Thyroid gland (tissue), 4 donors: Measurements from ENCODE around the gene CREB3. TPM values are rescaled to one million over a fixed set of nuclear protein-coding genes. Genes with fewer than 3 reads are reported as not detected.

Experiments
- DNase-seq, 2 donors: peaks; one replicate each; pipeline ENCODE4 v3.0.0-alpha.2; 2019
- H3K27ac ChIP-seq, 3 donors: fragments of 200-600 bp; sonication (generic); 1 replicate in 2 of 3; 2 replicates in 1 of 3; pipeline ENCODE4 v1.5.1; 2016 to 2019; ENCODE audit warnings: mild to moderate bottlenecking in 1 of 3, moderate library complexity in 1 of 3
- H3K27me3 ChIP-seq: fragments of 200-600 bp; sonication (generic); one replicate; pipeline ENCODE4 v1.5.1; 2019
- H3K36me3 ChIP-seq, 2 donors: fragments of 200-600 bp; sonication (generic); one replicate each; pipeline ENCODE4 v1.5.1; 2016 to 2019
- H3K4me1 ChIP-seq, 2 donors: fragments of 200-600 bp; sonication (generic); one replicate each; pipeline ENCODE4 v1.5.1; 2017 to 2019
- H3K4me3 ChIP-seq, 3 donors: fragments of 200-600 bp; sonication (generic); replicated peaks in 1 of 3; 1 replicate in 2 of 3; 2 replicates in 1 of 3; pipeline ENCODE4 v1.5.1; 2016; ENCODE audit warnings: mild to moderate bottlenecking in 1 of 3
- H3K9me3 ChIP-seq: fragments of 200-600 bp; sonication (generic); one replicate; pipeline ENCODE4 v1.5.1; 2017
- POLR2A ChIP-seq, 2 donors: fragments of 450-650 bp; IDR thresholded peaks; one replicate each; pipeline ENCODE4 v1.6.1; 2017; ENCODE audit warnings: antibody characterized with exemption in 2 of 2, mild to moderate bottlenecking in 2 of 2, moderate library complexity in 1 of 2
- WGBS, 2 donors: methylation state at CpG; one replicate each; pipeline ENCODE4 v1.1.5; 2017; 5-methylcytosine and 5-hydroxymethylcytosine counted together
- intact Hi-C: fragments of 100-400 bp; cut with DNase I; formaldehyde crosslinking; loops from one replicate; pipeline ENCODE4 v1.15.1; 2023
- total RNA-seq, 4 donors: library from RNA; depleted of rRNA; stranded (reverse); fragments of >200 nt; gene quantifications; one replicate each; pipeline ENCODE4 v1.2.3, GENCODE V29; 2016
- TF ChIP-seq, protein P1 (sequence below), 6 experiments: fragments of 200-600 bp in 3 of 6; fragments of 450-650 bp in 3 of 6; sonication (generic) in 3 of 6; IDR thresholded peaks; one replicate each; pipeline ENCODE4 v1.5.1; 2016 to 2019; ENCODE audit warnings: antibody characterized with exemption in 6 of 6, mild to moderate bottlenecking in 2 of 6, inconsistent platforms in 1 of 6, moderate library complexity in 1 of 6

The CREB3 gene
- total RNA-seq, 4 donors from 2014 or later = 44.9 to 73.0 (median 51.3) TPM

DNA sequence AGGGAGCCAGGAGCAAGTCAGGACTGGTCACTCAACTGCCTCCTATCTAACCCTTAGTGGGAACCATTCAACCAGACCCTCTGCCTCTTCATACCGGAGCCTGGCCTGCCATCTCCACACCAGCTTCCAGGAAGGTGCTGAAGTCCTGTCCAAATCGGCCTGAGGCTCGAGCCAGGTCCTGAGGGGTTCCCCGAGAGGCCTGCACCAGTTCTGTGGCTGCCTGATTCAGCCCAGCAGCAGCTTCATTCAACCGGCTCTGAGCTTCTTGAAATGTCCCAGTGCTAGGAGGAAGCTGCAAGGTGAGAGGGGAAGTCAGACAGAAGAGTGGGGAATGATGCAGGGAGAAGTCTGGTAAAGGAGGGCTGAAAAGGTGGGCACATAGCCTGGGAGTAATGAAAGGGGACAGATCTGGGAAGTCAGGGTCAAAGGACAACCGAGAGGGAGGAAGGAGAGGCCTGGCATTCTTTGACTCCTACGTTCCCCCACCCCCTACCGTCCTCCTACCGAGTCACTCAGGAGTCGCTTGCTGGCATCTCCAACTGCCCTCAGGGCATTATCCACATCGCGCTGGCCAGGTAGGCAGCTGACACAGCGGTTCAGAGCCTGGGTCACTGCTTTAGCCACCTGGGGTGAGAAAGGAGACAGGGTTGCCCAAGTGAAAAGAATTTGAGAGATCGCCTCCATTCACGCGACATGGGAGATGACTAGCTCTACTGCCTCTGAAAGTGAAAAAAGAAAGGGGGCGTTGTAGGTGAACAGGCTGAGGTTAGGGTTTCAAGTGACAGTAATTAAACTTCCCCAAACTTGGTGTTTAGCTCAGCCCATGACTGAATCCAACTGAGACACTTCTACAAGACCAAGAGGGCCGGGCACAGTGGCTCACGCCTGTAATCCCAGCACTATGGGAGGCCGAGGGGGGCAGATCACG, 20.7 kb upstream of the CREB3 start:
- intact Hi-C loops = no loop called here
- H3K27ac ChIP-seq = no peak overlapping the region
- WGBS, 2 donors = 92 to 95% methylated on average over 21 of the region's 21 CpGs
- H3K27me3 ChIP-seq = no peaks in the 10 kb centered on the region
- no peaks in the 10 kb centered on the region for H3K4me1 ChIP-seq
- H3K36me3 ChIP-seq = peaks cover 89 to 92% of the 10 kb centered on the region in 2 donors
- H3K9me3 ChIP-seq = no peaks in the 10 kb centered on the region
- DNase-seq = no peak
- no peak overlapping the region for H3K4me3 ChIP-seq
- no peak for TF ChIP-seq POLR2A (IDR thresholded peaks at IDR 0.05)
- TF ChIP-seq, protein P1, sequence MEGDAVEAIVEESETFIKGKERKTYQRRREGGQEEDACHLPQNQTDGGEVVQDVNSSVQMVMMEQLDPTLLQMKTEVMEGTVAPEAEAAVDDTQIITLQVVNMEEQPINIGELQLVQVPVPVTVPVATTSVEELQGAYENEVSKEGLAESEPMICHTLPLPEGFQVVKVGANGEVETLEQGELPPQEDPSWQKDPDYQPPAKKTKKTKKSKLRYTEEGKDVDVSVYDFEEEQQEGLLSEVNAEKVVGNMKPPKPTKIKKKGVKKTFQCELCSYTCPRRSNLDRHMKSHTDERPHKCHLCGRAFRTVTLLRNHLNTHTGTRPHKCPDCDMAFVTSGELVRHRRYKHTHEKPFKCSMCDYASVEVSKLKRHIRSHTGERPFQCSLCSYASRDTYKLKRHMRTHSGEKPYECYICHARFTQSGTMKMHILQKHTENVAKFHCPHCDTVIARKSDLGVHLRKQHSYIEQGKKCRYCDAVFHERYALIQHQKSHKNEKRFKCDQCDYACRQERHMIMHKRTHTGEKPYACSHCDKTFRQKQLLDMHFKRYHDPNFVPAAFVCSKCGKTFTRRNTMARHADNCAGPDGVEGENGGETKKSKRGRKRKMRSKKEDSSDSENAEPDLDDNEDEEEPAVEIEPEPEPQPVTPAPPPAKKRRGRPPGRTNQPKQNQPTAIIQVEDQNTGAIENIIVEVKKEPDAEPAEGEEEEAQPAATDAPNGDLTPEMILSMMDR (IDR thresholded peaks at IDR 0.05) = no peak

DNA sequence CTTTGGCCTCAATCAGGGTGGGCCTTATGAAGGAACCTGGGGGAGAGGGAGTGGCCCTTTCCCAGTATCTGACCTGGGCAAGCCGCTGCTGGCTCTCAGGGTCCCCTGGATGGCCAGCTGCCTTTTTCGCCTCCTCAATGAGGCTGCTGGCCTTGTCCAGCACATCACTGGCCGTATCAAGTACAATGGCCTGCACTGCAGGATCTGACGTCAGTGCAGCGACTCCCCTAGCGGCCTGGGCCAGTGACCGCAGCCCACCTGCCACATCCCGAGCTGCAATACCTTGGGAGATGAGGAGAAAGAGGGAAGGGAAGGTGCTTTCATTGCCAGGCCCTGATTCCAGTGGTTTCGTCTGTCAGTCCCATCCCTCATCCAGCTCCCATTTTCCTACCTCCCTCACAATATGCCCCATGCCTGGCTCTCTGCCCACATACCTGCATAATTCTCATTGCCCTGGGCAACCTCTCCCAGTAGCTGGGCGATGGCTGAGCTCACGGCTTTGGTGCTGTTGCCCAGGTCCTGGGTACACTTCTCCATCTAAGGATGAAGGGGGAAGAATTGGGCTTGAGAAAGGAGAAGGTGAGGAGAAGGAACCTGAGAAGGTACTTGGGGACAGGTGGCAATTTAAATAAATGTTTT, 19.6 kb upstream of the CREB3 start:
- no peak overlapping the region for H3K27ac ChIP-seq

DNA sequence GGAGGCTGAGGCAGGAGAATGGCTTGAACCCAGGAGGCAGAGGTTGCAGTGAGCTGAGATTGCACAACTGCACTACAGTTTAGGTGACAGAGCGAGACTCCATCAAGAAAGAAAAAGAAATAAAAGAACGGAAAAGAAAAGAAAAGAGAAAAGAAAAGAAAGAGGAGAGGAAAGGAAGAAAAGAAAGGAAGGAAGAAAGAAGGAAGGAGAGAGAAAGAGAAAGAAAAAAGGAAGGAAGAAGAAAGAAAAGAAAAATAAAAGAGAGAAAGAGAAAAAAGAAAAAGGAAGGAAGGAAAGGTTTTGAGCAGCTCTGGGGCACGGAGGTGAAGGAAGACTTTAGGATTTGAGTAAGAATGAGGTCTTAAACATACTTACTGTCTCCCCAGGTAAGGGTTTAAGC, 18.9 kb upstream of the CREB3 start:
- Histone ChIP-seq H3K4me3 (no peak overlapping the region), H3K9me3 (no peaks in the 10 kb centered on the region), H3K36me3 (peaks cover 89 to 92% of the 10 kb centered on the region in 2 donors), H3K27me3 (no peaks in the 10 kb centered on the region), H3K4me1 (no peaks in the 10 kb centered on the region), H3K27ac (no peak overlapping the region)
- DNase-seq = no peak
- intact Hi-C loops = no loop called here
- TF ChIP-seq, protein P1 (IDR thresholded peaks at IDR 0.05) = no peak
- no peak for TF ChIP-seq POLR2A (IDR thresholded peaks at IDR 0.05)
- 90 to 92% methylated on average over 3 of the region's 3 CpGs for WGBS, 2 donors

More for the DNA sequence above, 19.6 kb upstream of the CREB3 start:
- DNase-seq = no peak
- peaks cover 89 to 92% of the 10 kb centered on the region in 2 donors for H3K36me3 ChIP-seq
- H3K4me1 ChIP-seq = no peaks in the 10 kb centered on the region
- TF ChIP-seq POLR2A (IDR thresholded peaks at IDR 0.05) = no peak
- TF ChIP-seq, protein P1 (IDR thresholded peaks at IDR 0.05) = no peak
- no peaks in the 10 kb centered on the region for H3K27me3 ChIP-seq
- H3K9me3 ChIP-seq = no peaks in the 10 kb centered on the region
- intact Hi-C loops = no loop called here
- H3K4me3 ChIP-seq = no peak overlapping the region
- WGBS, 2 donors = 93% methylated on average over 11 of the region's 11 CpGs

DNA sequence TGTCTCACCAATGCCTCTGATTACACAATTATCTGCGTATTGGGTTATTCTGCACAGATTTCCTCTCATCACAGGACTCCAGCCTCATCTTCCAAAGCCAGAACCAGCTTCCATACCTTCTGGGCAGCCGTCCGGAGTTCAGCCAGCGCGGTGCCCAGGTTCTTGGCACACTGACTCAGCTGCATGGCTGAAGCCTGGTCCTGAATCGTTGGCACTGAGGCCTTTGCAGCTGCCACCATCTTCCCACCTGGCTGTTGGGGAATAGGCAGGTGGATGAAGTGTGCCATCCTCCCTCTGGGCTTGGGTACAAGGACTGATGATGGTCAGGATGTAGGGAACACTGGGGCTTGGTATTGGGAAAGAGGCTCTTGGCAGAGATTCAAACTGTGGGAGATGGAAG, 18.3 kb upstream of the CREB3 start:
- no peak overlapping the region for H3K27ac ChIP-seq
- DNase-seq = no peak
- H3K36me3 ChIP-seq = peaks cover 89 to 92% of the 10 kb centered on the region in 2 donors
- intact Hi-C loops = no loop called here
- H3K27me3 ChIP-seq = no peaks in the 10 kb centered on the region
- 92 to 97% methylated on average over 6 of the region's 6 CpGs for WGBS, 2 donors
- H3K4me3 ChIP-seq = no peak overlapping the region
- TF ChIP-seq, protein P1 (IDR thresholded peaks at IDR 0.05) = no peak
- no peaks in the 10 kb centered on the region for H3K4me1 ChIP-seq
- no peaks in the 10 kb centered on the region for H3K9me3 ChIP-seq
